ENCODE results near the gene ZCCHC10. TPM values are rescaled to one million over a fixed set of nuclear protein-coding genes. Genes with fewer than 3 reads are reported as not detected.

ZCCHC10 gene
- total and polyA plus RNA-seq, 9 of the 15 experiments (the other 6 are each of a cell fraction or from before 2014, with no cell fraction given), result 11.9 to 146 (median 51.8) TPM

GRCh38 chr5:132971483-132972435 is 54.6 kb downstream of the ZCCHC10 start (continued):
- peak in 1 of 2 experiments; percentile 58; a peak in 2 of 4 replicates for TF ChIP-seq MAZ (CRISPR knock-in tag; conservative IDR thresholded peaks at IDR 0.05 in 1 of 2, IDR thresholded peaks at IDR 0.05 in 1 of 2)
- TF ChIP-seq NCOA1 (IDR thresholded peaks at IDR 0.05; ENCODE audit: low read depth), result peak; percentile 31; the same call in 1 of the 2 replicates
- TF ChIP-seq ZBTB11 (CRISPR knock-in tag; IDR thresholded peaks at IDR 0.05), result peak in 1 of 3 experiments; percentile 75; a peak in 2 of 6 replicates
- TF ChIP-seq ZFP1 (CRISPR knock-in tag; IDR thresholded peaks at IDR 0.05), result no peak
- no peak for TF ChIP-seq HDAC6 (IDR thresholded peaks at IDR 0.05; ENCODE audit: low read depth, low read length)
- TF ChIP-seq ZNF232 (CRISPR knock-in tag; IDR thresholded peaks at IDR 0.05), result no peak
- TF ChIP-seq NFE2L1 (tag; IDR thresholded peaks at IDR 0.05; ENCODE audit: borderline replicate concordance, low read depth), result peak; percentile 20; the same call in 1 of the 2 replicates
- no peak for TF ChIP-seq TSHZ1 (CRISPR knock-in tag; IDR thresholded peaks at IDR 0.05)
- peak; percentile 77 for TF ChIP-seq GATAD2B (IDR thresholded peaks at IDR 0.05; ENCODE audit: borderline replicate concordance)
- no peak for TF ChIP-seq PATZ1 (CRISPR knock-in tag; IDR thresholded peaks at IDR 0.05; ENCODE audit: borderline replicate concordance)
- TF ChIP-seq ZNF518B (CRISPR knock-in tag; IDR thresholded peaks at IDR 0.05), result no peak
